HG02885 (cell line): ENCODE data around the gene SLC22A3.
A peak's percentile ranks its signal among the peaks of the same experiment; 100 is the strongest.
"Not testable (repeated sequence)": the region's sequence is repeated elsewhere in the genome, so short reads cannot be mapped to it uniquely, and the experiment has no call there.

Source experiments
- ATAC-seq: cut with Tn5 transposase; IDR thresholded peaks from one replicate; pipeline ENCODE4 v1.9.1; 2021; ENCODE audit warnings: mild to moderate bottlenecking; ENCODE audit not compliant: unreplicated experiment, poor library complexity

The SLC22A3 gene

DNA sequence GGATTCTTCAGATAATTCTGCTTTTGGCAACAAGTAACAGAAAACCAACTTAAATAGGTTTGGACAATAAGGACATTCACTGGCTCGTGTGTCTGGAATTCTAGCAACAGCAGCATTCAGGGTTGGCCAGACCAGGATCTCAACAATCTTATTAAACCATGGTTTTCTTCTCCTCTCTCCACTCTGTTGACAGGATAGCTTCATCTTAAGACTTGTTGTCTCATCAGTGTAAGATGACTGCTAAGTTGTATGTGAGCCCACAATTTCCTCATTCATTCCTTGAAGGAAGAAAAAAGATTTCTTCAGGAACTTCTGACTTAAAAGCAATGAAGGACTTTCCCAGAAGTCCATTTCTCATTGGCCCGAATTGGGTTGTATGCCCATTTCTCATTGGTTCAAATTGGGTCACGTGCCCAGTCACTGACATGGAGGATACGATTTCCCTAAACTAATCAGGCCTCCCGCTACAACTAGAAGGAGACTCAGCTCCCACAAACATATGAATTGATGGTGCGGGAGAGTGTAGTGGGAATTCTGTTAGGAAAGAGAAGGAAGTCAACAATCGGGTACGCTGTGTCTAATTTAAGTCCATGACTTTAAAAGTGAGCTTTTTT, 83.7 kb downstream of the SLC22A3 start:
- ATAC-seq, result no peak

DNA sequence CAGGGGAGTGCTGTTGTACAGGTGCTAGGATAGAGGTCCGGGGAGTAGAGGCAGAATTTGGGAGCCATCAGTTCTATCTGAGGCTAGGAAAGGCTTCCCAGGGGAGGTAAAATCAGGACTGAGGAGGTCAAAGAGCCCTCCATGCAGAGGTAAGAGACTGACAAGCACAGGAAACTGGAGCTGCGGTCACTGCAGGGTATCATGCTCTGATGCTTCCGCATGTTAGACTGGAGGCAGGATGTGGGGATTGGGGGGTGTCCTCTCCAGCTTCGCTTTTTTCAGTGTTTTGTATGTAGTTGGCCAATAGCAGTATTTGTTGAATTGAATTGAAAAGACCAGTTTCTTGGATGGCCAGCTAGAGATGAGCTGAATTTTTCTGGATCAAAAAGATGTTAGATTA, 87.8 kb downstream of the SLC22A3 start:
- ATAC-seq, result no peak

- ATAC-seq, result no peak
These were observed 89.0 kb downstream of the SLC22A3 start for GRCh38 chr6:160437154-160437553.

GRCh38 chr6:160437775-160438174, 89.6 kb downstream of the SLC22A3 start:
- ATAC-seq, result no peak

- no peak for ATAC-seq
These were observed 90.3 kb downstream of the SLC22A3 start for GRCh38 chr6:160438481-160438880.

- no peak for ATAC-seq
These were observed 91.6 kb downstream of the SLC22A3 start for GRCh38 chr6:160439751-160440150.

DNA sequence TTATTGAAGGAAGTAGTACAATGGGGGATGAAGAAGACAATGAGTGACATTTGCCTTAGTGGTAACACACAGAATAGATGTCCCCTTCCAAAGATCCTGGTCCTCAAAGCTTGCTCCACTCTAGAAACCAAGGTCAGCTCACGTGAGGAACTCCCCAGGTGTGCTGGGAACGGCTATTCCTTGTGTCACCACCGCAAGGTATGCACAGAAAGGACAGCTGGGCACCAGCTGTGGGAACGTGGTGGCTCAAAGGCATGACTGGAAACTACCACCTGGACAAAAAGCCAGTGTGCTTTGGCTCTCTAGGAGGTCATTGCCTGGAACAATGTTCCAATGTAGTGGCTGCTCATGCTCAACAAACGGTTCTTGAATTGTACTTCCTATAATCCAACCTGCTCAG, 94.0 kb downstream of the SLC22A3 start:
- no peak for ATAC-seq

- ATAC-seq, result no peak
These were observed 97.0 kb downstream of the SLC22A3 start for GRCh38 chr6:160445130-160445529.

DNA sequence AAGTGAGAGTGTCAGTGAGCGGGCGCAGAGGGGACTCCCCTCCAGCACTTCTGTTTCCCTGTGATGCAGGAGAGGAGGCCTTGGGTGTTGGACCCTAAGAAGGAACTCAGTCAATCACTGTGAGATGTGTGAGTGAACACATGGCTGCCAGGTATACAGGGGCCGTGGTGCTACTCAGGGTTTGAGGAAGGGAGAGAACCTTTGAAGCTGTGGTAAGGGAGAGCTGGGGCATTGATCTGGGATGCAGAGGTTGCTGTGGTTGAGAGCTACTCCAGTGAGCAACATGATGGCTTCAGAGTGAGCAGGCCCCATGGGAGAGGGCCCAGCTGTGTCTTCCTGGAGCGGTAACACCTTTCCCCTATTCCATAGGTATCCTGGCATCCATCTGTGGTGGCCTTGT, 99.2 kb downstream of the SLC22A3 start:
- no peak for ATAC-seq

- ATAC-seq, result not testable (repeated sequence)
These were observed 101.6 kb downstream of the SLC22A3 start for GRCh38 chr6:160449787-160450186.

GRCh38 chr6:160450849-160451248, 102.7 kb downstream of the SLC22A3 start:
- ATAC-seq, result no peak

- ATAC-seq, result no peak
These were observed 106.1 kb downstream of the SLC22A3 start for GRCh38 chr6:160454303-160454702.

GRCh38 chr6:160455081-160455480, 106.9 kb downstream of the SLC22A3 start:
- ATAC-seq, result no peak

DNA sequence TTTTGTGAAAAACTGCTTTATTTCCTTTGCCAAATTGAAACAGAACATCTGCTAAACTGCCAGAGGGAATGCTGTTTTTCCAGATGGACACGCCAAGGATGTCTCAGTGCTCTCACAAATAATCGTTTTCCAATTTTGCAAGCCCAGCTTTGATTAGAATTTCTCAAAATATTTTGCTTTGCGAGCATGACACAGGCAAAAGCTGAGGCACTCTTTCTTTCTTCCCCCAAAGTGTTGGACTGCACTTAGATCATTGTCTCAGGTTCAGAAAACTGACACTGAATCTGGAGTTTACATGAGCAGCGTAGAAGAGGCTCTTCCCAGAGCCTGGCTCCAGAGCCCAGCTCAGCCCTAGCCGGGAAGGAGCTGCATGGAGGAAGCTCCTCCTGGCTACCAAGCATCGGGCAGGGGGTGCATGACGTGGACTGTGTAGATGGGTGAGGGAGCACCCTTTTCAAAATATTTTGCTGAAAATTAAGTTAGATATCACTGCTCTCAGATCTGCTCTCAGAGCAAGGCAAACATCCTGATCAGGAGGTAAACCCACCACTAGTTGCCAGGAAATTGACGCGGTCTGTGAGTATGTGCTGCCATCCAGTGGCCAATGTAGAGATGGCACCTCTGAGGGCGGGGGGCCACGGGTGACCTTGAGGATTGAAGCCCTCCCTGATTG, 107.5 kb downstream of the SLC22A3 start:
- peak; percentile 82 for ATAC-seq

- no peak for ATAC-seq
These were observed 108.0 kb downstream of the SLC22A3 start for GRCh38 chr6:160456214-160456546.

DNA sequence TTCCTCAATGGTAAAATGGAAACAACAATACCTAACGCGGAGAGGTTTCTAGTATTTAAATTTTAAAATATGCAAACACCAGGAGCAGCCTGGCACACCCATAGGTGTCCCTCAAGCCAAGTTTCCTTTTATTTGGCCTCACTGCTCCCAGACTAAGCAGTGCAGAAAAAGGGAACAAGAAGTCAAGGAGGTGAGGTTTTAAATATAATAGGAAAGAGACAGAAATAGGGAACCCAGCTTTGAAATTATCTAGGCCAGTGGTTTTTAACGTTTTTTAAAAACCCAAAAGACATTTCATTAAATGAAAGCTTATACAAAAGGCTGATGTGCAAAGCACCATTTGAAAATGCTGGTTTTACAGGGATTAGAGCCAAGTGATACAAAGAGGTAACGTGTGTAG, 109.6 kb downstream of the SLC22A3 start:
- no peak for ATAC-seq

DNA sequence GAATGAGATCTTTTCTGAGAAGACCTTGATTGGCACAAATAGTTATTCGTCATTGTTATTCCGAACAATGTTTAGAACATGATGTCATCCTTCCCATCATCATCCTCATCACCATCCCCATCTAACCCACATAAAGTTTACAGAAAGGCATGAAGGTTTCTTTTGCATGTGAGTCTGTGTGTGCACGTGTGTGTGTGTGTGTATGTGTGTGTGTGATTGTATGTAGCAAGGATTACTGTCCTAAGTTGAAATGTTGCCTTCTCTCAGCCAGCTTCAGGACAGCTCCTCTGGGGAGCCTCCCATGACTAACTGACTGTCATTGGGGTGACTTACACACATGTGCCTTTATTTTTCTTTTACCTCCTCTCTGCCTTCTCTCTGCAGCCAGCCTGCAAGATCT, 113.5 kb downstream of the SLC22A3 start:
- no peak for ATAC-seq

- ATAC-seq, result peak; percentile 10
These were observed 113.9 kb downstream of the SLC22A3 start for GRCh38 chr6:160462116-160462515.

- peak; percentile 97 for ATAC-seq
These were observed 114.5 kb downstream of the SLC22A3 start for GRCh38 chr6:160462551-160463109.

GRCh38 chr6:160464744-160465143, 116.6 kb downstream of the SLC22A3 start:
- ATAC-seq, result no peak

DNA sequence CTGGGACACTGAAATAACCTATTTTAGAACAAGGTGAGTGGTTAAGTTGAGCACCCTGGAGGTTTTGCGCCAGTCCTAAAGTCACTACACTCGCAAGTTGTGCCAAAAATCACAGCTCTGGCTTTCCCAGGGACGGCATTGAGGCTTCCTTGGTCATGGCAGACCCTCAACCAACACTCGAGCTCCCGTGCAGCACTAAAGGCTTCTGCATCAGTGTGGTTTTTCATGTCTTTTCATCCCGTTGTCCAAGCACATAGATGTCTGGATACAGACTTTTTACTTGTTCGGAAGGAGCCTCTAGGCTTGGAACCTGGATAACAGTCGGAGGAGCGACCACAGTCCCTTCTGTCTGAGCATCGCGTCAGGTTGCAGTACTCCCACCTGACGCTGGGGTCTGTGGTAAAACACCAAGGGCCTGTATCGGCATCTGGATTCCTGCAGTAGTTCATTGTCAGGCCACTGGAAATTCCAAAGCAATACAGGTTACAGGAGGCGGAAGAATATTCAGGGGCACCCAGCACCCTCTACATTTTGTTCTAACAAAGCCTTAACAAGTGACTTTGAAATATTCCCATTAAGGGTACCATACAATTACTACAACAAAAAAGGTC, 119.2 kb downstream of the SLC22A3 start:
- ATAC-seq, result not testable (repeated sequence)

- ATAC-seq, result no peak
These were observed 121.0 kb downstream of the SLC22A3 start for GRCh38 chr6:160469153-160469552.
